Lower leg skin (tissue), 4 donors: Measurements from ENCODE around the gene CYB5R4. TPM values are rescaled to one million over a fixed set of nuclear protein-coding genes. Genes with fewer than 3 reads are reported as not detected.

Experiments used
- DNase-seq, 2 donors: peaks; one replicate each; pipeline ENCODE4 v3.0.0-alpha.2; 2019; ENCODE audit warnings: low spot score in 2 of 2
- H3K4me3 ChIP-seq: fragments of 200-600 bp; sonication (generic); 2 replicates; pipeline ENCODE4 v1.5.1; 2017; ENCODE audit warnings: mild to moderate bottlenecking, low read depth; ENCODE audit not compliant: poor library complexity, severe bottlenecking
- CTCF ChIP-seq, 3 donors: fragments of 450-650 bp; IDR thresholded peaks; one replicate each; pipeline ENCODE4 v1.5.1; 2016; ENCODE audit warnings: antibody characterized with exemption in 3 of 3, mild to moderate bottlenecking in 3 of 3, moderate library complexity in 2 of 3
- POLR2A ChIP-seq, 2 donors: fragments of 450-650 bp; IDR thresholded peaks; one replicate each; pipeline ENCODE4 v1.6.1; 2016 to 2017; ENCODE audit warnings: antibody characterized with exemption in 2 of 2, mild to moderate bottlenecking in 1 of 2, moderate library complexity in 1 of 2
- WGBS, 2 donors: methylation state at CpG; one replicate each; pipeline ENCODE4 v1.1.5; 2018; 5-methylcytosine and 5-hydroxymethylcytosine counted together
- intact Hi-C: fragments of 100-400 bp; cut with DNase I; formaldehyde crosslinking; loops from one replicate; pipeline ENCODE4 v1.15.0; 2023; ENCODE audit warnings: low total_unique reads
- total RNA-seq, 4 donors: library from RNA; depleted of rRNA; stranded (reverse); fragments of >200 nt; gene quantifications; one replicate each; pipeline ENCODE4 v1.1.0, GENCODE V29; 2016

CYB5R4 gene
- total RNA-seq, 4 donors from 2014 or later, result 4.8 to 14.6 (median 7.2) TPM

GRCh38 chr6:83978324-83978734 is 118.8 kb downstream of the CYB5R4 start:
- DNase-seq, result no peak
- 25 to 44% methylated on average over 1 of the region's 1 CpG for WGBS, 2 donors
- intact Hi-C loops, result no loop called here
- TF ChIP-seq POLR2A (IDR thresholded peaks at IDR 0.05) (no peak), CTCF (IDR thresholded peaks at IDR 0.05) (no peak)
- H3K4me3 ChIP-seq, result no peak overlapping the region

- WGBS, 2 donors, result 53 to 54% methylated on average over 3 of the region's 3 CpGs
- intact Hi-C loops, result no loop called here
- no peak overlapping the region for H3K4me3 ChIP-seq
These were observed 119.5 kb downstream of the CYB5R4 start for GRCh38 chr6:83978997-83979396.

GRCh38 chr6:83984411-83984810 is 124.9 kb downstream of the CYB5R4 start:
- intact Hi-C loops, result no loop called here
- DNase-seq, result no peak
- TF ChIP-seq CTCF (IDR thresholded peaks at IDR 0.05) (no peak), POLR2A (IDR thresholded peaks at IDR 0.05) (no peak)
- no peak overlapping the region for H3K4me3 ChIP-seq
- WGBS, 2 donors, result 97 to 100% methylated on average over 1 of the region's 1 CpG

More at GRCh38 chr6:83978997-83979396, 119.5 kb downstream of the CYB5R4 start:
- no peak for DNase-seq
- TF ChIP-seq POLR2A (IDR thresholded peaks at IDR 0.05), result no peak
- TF ChIP-seq CTCF (IDR thresholded peaks at IDR 0.05), result no peak

- WGBS, 2 donors, result 80 to 86% methylated on average over 1 of the region's 1 CpG
- intact Hi-C loops, result no loop called here
- DNase-seq, result no peak
- no peak for TF ChIP-seq CTCF (IDR thresholded peaks at IDR 0.05)
- H3K4me3 ChIP-seq, result no peak overlapping the region
These were observed 125.8 kb downstream of the CYB5R4 start for GRCh38 chr6:83985308-83985713.

- no peak for TF ChIP-seq POLR2A (IDR thresholded peaks at IDR 0.05)
- no peak for TF ChIP-seq CTCF (IDR thresholded peaks at IDR 0.05)
- no peak overlapping the region for H3K4me3 ChIP-seq
- DNase-seq, result no peak
- intact Hi-C loops, result no loop called here
These were observed 126.2 kb downstream of the CYB5R4 start for GRCh38 chr6:83985715-83986114.

- TF ChIP-seq CTCF (IDR thresholded peaks at IDR 0.05), result no peak
- TF ChIP-seq POLR2A (IDR thresholded peaks at IDR 0.05), result no peak
- intact Hi-C loops, result no loop called here
- H3K4me3 ChIP-seq, result no peak overlapping the region
- DNase-seq, result no peak
These were observed 138.6 kb downstream of the CYB5R4 start for GRCh38 chr6:83998021-83998584.
